Stimulated activated CD4-positive, alpha-beta T cell treated with anti-CD3 and anti-CD28 coated beads, Interleukin-15, amount 100 ng/mL, for 48 hours (primary cell): ENCODE results near the gene ZNF620.
"Not testable (repeated sequence)": the region's sequence is repeated elsewhere in the genome, so short reads cannot be mapped to it uniquely, and the experiment has no call there.

ENCODE experiments used
- DNase-seq, 2 donors: peaks; one replicate each; pipeline ENCODE4 v3.0.0-alpha.2; 2020; ENCODE audit warnings: low read depth in 2 of 2

ZNF620 gene

GRCh38 chr3:40502034-40502433 is 3.8 kb upstream of the ZNF620 start:
- no peak for DNase-seq

- no peak for DNase-seq
Observed at GRCh38 chr3:40504636-40505430, 1.0 kb upstream of the ZNF620 start.

- DNase-seq = no peak
Observed at GRCh38 chr3:40511031-40511718, 5.3 kb downstream of the ZNF620 start.

- no peak for DNase-seq
Observed at GRCh38 chr3:40516201-40516600, 10.4 kb downstream of the ZNF620 start.

GRCh38 chr3:40518067-40518466 is 12.2 kb downstream of the ZNF620 start:
- DNase-seq = no peak

GRCh38 chr3:40518848-40519247 is 13.0 kb downstream of the ZNF620 start:
- no peak for DNase-seq

GRCh38 chr3:40521254-40521653 is 15.4 kb downstream of the ZNF620 start:
- DNase-seq = no peak

- DNase-seq = no peak
Observed at GRCh38 chr3:40523781-40524180, 17.9 kb downstream of the ZNF620 start.

GRCh38 chr3:40524222-40524567 is 18.4 kb downstream of the ZNF620 start:
- no peak for DNase-seq

GRCh38 chr3:40524568-40525285 is 18.9 kb downstream of the ZNF620 start, which contains the start of gene ZNF621:
Gene ZNF621 (plus strand): TSS chr3:40524960. CDS start chr3:40525841, 881 bp downstream.
- peak; percentile 61 to 80 for DNase-seq

- DNase-seq = no peak
Observed at GRCh38 chr3:40528426-40528825, 22.6 kb downstream of the ZNF620 start.

GRCh38 chr3:40532252-40532651 is 26.4 kb downstream of the ZNF620 start:
- no peak for DNase-seq

GRCh38 chr3:40534283-40534682 is 28.4 kb downstream of the ZNF620 start:
- no peak for DNase-seq

- DNase-seq = no peak
Observed at GRCh38 chr3:40546816-40547215, 41.0 kb downstream of the ZNF620 start.

GRCh38 chr3:40550167-40550566 is 44.3 kb downstream of the ZNF620 start:
- DNase-seq = no peak

GRCh38 chr3:40557575-40558161 is 51.8 kb downstream of the ZNF620 start:
- DNase-seq = no peak

GRCh38 chr3:40562482-40562881 is 56.6 kb downstream of the ZNF620 start:
- not testable (repeated sequence) for DNase-seq

- DNase-seq = not testable (repeated sequence)
Observed at GRCh38 chr3:40565629-40566028, 59.8 kb downstream of the ZNF620 start.

GRCh38 chr3:40566694-40567093 is 60.9 kb downstream of the ZNF620 start:
- DNase-seq = no peak
